ENCODE measurements around the gene VPS13D.

VPS13D gene

DNA sequence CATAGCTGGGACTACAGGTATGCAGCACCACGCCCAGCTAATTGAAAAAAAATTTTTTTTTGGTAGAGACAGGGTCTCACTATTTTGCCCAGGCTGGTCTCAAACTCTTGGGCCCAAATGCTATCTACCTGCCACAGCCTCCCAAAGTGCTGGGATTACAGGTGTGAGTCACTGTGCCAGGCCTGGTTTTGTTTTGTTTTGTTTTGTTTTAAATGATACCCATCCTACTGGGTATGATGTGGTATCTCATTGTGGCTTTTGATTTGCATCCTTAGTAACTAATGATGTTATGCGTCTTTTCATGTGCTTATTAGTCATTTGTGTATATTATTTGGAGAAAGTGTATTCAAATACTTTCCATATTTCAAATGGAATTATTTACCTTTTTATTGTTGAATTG lies 142.3 kb downstream of the VPS13D start:
- no CpG with 5 or more reads among the region's 2 CpGs for WGBS (ENCODE audit: extremely low coverage, insufficient coverage, low lambda C conversion rate)
- no peak overlapping the region for H4K5ac ChIP-seq (ENCODE audit: low read length)
- H3K4me3 ChIP-seq (ENCODE audit: low read length): no peak overlapping the region
- no peak overlapping the region for H2BK120ac ChIP-seq (ENCODE audit: low read depth, low read length)
- no peak overlapping the region for H2AK5ac ChIP-seq (ENCODE audit: low read length)
- H3K4me2 ChIP-seq (ENCODE audit: low read length): no peak overlapping the region
- no peak overlapping the region for H3K56ac ChIP-seq (ENCODE audit: low read length)
- H3K36me3 ChIP-seq (ENCODE audit: control insufficient read depth, insufficient read depth, low read length): no peaks in the 10 kb centered on the region
- H3K4ac ChIP-seq (ENCODE audit: low read depth, low read length): no peak overlapping the region
- DNase-seq: no peak
- no peak overlapping the region for H4K8ac ChIP-seq (ENCODE audit: low read depth, low read length)
- H3K27me3 ChIP-seq (ENCODE audit: insufficient read depth, low read length, poor library complexity): no peaks in the 10 kb centered on the region
- no peak overlapping the region for H2BK5ac ChIP-seq (ENCODE audit: low read length)
- no peaks in the 10 kb centered on the region for H3K4me1 ChIP-seq (ENCODE audit: control insufficient read depth, low read depth, low read length)
- no peak overlapping the region for H2BK15ac ChIP-seq (replicated peaks; ENCODE audit: low read depth)
- no peak overlapping the region for H3K9ac ChIP-seq (ENCODE audit: low read length)
- H3K18ac ChIP-seq (ENCODE audit: low read length): no peak overlapping the region
- H3K27ac ChIP-seq (ENCODE audit: low read depth, low read length): no peak overlapping the region
- no peaks in the 10 kb centered on the region for H3K79me2 ChIP-seq (ENCODE audit: control insufficient read depth, insufficient read depth, low read length)
- no peak overlapping the region for H3K23ac ChIP-seq (ENCODE audit: low read length)
- H3K79me1 ChIP-seq (ENCODE audit: low read length): no peaks in the 10 kb centered on the region

DNA sequence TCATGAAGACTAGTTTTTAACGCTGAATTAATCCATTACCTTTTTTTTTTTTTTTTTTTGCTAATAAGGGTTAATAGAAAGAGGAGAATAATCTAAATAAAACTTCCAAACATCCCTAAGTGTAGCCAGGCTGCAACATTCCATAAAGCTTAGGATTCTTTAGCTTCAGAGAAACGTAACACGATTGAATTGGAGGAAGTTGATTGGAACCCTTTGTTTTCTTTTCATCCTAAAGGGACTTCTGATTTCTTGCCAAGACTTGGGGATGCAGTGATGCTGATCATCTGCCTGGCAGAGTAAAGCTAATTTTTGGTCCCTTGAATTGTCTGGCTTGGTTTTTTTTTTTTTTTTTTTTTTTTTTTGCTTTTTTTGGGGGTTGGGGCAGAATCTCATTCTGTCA lies 142.9 kb downstream of the VPS13D start:
- Histone ChIP-seq H4K5ac (ENCODE audit: low read length) (no peak overlapping the region), H3K4ac (ENCODE audit: low read depth, low read length) (no peak overlapping the region), H2BK15ac (replicated peaks; ENCODE audit: low read depth) (no peak overlapping the region), H3K36me3 (ENCODE audit: control insufficient read depth, insufficient read depth, low read length) (no peaks in the 10 kb centered on the region), H2BK5ac (ENCODE audit: low read length) (no peak overlapping the region), H2BK120ac (ENCODE audit: low read depth, low read length) (no peak overlapping the region), H3K79me1 (ENCODE audit: low read length) (no peaks in the 10 kb centered on the region), H4K8ac (ENCODE audit: low read depth, low read length) (no peak overlapping the region), H2AK5ac (ENCODE audit: low read length) (no peak overlapping the region), H3K4me2 (ENCODE audit: low read length) (no peak overlapping the region), H3K23ac (ENCODE audit: low read length) (no peak overlapping the region), H3K4me1 (ENCODE audit: control insufficient read depth, low read depth, low read length) (no peaks in the 10 kb centered on the region), H3K27me3 (ENCODE audit: insufficient read depth, low read length, poor library complexity) (no peaks in the 10 kb centered on the region), H3K18ac (ENCODE audit: low read length) (no peak overlapping the region), H3K9ac (ENCODE audit: low read length) (no peak overlapping the region), H3K4me3 (ENCODE audit: low read length) (no peak overlapping the region), H3K79me2 (ENCODE audit: control insufficient read depth, insufficient read depth, low read length) (no peaks in the 10 kb centered on the region), H3K56ac (ENCODE audit: low read length) (no peak overlapping the region), H3K27ac (ENCODE audit: low read depth, low read length) (no peak overlapping the region)
- WGBS (ENCODE audit: extremely low coverage, insufficient coverage, low lambda C conversion rate): no CpG with 5 or more reads among the region's 3 CpGs
- no peak for DNase-seq

DNA sequence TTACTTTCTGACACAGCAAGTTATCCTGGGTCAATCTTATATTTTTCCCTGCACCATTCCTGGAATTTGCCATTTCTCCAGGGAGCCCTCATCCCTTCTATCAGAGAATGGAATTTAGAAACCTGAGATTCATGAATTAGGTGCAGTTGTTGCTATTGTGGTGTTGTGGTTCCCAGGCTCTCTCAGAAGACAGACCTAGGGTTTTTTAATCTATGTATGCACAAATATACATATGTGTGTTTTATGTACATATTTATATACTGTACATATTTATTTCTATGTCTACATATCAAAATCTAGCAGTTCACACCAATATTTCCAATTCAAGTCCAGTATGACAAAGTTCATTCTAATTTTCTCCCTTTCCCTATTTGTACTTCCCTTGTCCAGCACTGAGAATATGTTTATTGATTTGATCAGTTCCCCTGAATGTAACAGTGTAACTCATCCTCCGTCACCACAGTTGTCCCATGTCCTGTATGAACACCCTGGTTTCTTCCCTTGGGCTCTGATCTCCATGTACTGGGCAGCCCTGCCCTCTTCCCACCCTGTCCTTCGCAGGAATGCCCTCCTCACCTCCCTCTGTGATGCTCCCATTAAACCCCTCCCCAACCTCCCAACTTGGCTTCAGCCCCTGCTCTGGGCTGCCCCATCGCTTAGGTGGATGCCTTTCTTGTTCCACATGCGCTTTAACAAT lies 145.5 kb downstream of the VPS13D start:
- no CpG with 5 or more reads among the region's 4 CpGs for WGBS (ENCODE audit: extremely low coverage, insufficient coverage, low lambda C conversion rate)
- Histone ChIP-seq H3K4me3 (ENCODE audit: low read length) (no peak overlapping the region), H3K27ac (ENCODE audit: low read depth, low read length) (no peak overlapping the region), H3K27me3 (ENCODE audit: insufficient read depth, low read length, poor library complexity) (no peaks in the 10 kb centered on the region), H3K79me1 (ENCODE audit: low read length) (no peaks in the 10 kb centered on the region), H2BK5ac (ENCODE audit: low read length) (no peak overlapping the region), H3K9ac (ENCODE audit: low read length) (no peak overlapping the region), H2AK5ac (ENCODE audit: low read length) (no peak overlapping the region), H3K36me3 (ENCODE audit: control insufficient read depth, insufficient read depth, low read length) (no peaks in the 10 kb centered on the region), H3K4ac (ENCODE audit: low read depth, low read length) (no peak overlapping the region), H3K4me2 (ENCODE audit: low read length) (no peak overlapping the region), H4K5ac (ENCODE audit: low read length) (no peak overlapping the region), H3K56ac (ENCODE audit: low read length) (no peak overlapping the region), H3K18ac (ENCODE audit: low read length) (no peak overlapping the region), H2BK15ac (replicated peaks; ENCODE audit: low read depth) (no peak overlapping the region), H3K4me1 (ENCODE audit: control insufficient read depth, low read depth, low read length) (no peaks in the 10 kb centered on the region), H4K8ac (ENCODE audit: low read depth, low read length) (no peak overlapping the region), H2BK120ac (ENCODE audit: low read depth, low read length) (no peak overlapping the region), H3K23ac (ENCODE audit: low read length) (no peak overlapping the region), H3K79me2 (ENCODE audit: control insufficient read depth, insufficient read depth, low read length) (no peaks in the 10 kb centered on the region)
- no peak for DNase-seq

DNA sequence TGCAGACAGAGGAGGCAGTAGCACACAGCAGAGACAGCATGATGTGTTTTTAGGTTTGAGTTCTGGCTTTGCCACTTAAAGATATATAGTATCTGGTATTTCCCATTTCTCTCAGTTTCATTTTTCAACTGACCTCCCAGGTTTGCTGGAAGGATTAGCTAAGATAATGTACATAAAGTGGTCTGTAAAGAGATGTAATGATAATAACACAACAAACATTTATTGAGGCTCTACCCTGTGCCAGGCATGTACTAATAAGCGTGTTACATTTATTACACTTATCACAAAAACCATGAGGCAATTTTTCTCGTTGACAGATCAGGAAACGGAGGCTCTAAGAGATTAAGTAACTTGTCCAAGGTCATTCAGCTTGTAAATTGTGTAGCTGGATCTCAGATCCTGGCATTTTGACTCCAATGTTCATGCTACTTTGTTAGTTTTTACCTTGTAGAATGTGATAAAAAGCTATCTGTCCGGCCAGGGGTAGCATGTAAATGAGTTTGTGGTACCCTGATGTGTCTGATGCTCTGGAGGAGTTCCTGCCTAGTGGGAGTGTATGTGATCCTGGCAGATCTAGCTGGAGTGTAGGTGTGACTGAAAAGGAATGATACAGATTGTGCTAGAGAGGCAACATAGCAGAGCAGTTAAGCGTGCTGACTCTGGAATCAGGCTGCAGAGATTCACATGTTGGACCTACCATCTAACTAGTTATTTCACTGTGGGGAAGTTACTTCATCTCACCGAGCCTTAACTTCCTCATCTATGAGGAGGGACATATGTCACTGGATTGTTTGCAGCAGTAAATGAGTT lies 146.6 kb downstream of the VPS13D start:
- Histone ChIP-seq H3K4me2 (ENCODE audit: low read length) (no peak overlapping the region), H3K23ac (ENCODE audit: low read length) (no peak overlapping the region), H3K36me3 (ENCODE audit: control insufficient read depth, insufficient read depth, low read length) (no peaks in the 10 kb centered on the region), H4K5ac (ENCODE audit: low read length) (no peak overlapping the region), H3K56ac (ENCODE audit: low read length) (no peak overlapping the region), H2BK5ac (ENCODE audit: low read length) (no peak overlapping the region), H4K8ac (ENCODE audit: low read depth, low read length) (no peak overlapping the region), H3K79me1 (ENCODE audit: low read length) (no peaks in the 10 kb centered on the region), H3K4me1 (ENCODE audit: control insufficient read depth, low read depth, low read length) (no peaks in the 10 kb centered on the region), H3K4ac (ENCODE audit: low read depth, low read length) (no peak overlapping the region), H3K27me3 (ENCODE audit: insufficient read depth, low read length, poor library complexity) (no peaks in the 10 kb centered on the region), H3K79me2 (ENCODE audit: control insufficient read depth, insufficient read depth, low read length) (no peaks in the 10 kb centered on the region), H3K18ac (ENCODE audit: low read length) (no peak overlapping the region), H2BK120ac (ENCODE audit: low read depth, low read length) (no peak overlapping the region), H2AK5ac (ENCODE audit: low read length) (no peak overlapping the region), H3K27ac (ENCODE audit: low read depth, low read length) (no peak overlapping the region), H2BK15ac (replicated peaks; ENCODE audit: low read depth) (no peak overlapping the region), H3K9ac (ENCODE audit: low read length) (no peak overlapping the region), H3K4me3 (ENCODE audit: low read length) (no peak overlapping the region)
- DNase-seq: no peak
- no CpG with 5 or more reads among the region's 6 CpGs for WGBS (ENCODE audit: extremely low coverage, insufficient coverage, low lambda C conversion rate)

DNA sequence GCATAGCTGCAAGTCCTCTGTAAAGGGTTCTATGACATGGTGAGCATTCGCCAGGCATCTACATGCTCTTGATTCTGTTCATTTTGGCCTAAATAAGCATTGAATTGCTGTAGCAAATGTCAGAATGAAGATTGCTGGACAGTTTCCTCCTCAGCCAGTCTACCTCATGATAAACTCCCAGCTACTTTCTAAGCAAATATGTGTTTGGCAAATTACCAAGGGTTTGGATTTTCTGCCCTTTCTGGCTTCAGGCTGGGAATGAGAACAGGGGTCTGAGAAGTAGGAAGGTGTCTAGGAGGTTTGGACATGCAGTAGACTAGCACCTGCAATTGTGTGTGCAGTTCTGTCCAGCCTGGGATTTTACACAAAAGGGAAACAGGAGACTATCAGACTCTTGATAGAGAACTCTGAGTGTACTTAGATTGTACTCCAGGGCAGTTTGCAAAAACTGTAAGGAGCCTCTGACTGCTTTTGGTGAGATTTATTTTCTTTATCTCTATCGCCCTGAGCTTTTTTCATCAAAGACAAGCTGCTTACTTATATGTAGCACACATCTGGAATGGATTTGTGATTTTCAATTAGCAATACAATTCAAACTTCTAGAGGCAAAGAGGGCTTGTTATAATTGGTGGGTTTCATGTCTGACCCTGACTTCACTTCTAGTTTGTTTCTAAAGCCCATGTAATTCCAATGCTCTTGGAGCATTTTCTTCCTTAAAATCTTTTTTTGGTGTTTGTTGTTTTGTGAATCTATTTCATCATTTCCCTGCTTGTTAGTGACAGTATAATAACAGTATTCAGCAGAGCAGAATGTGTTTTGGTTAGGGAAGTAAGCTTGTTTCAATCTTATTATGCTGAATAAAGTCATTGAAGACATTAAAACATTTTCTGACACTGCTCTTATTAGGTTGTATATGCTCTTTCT lies 150.8 kb downstream of the VPS13D start:
- H4K5ac ChIP-seq (ENCODE audit: low read length): no peak overlapping the region
- no peak overlapping the region for H3K4me2 ChIP-seq (ENCODE audit: low read length)
- no peak overlapping the region for H4K8ac ChIP-seq (ENCODE audit: low read depth, low read length)
- no peaks in the 10 kb centered on the region for H3K27me3 ChIP-seq (ENCODE audit: insufficient read depth, low read length, poor library complexity)
- H2AK5ac ChIP-seq (ENCODE audit: low read length): no peak overlapping the region
- no peak overlapping the region for H2BK5ac ChIP-seq (ENCODE audit: low read length)
- H3K4me1 ChIP-seq (ENCODE audit: control insufficient read depth, low read depth, low read length): no peaks in the 10 kb centered on the region
- H3K18ac ChIP-seq (ENCODE audit: low read length): no peak overlapping the region
- no peaks in the 10 kb centered on the region for H3K79me2 ChIP-seq (ENCODE audit: control insufficient read depth, insufficient read depth, low read length)
- no peak overlapping the region for H3K9ac ChIP-seq (ENCODE audit: low read length)
- no CpG with 5 or more reads among the region's 2 CpGs for WGBS (ENCODE audit: extremely low coverage, insufficient coverage, low lambda C conversion rate)
- H3K4me3 ChIP-seq (ENCODE audit: low read length): no peak overlapping the region
- H3K56ac ChIP-seq (ENCODE audit: low read length): no peak overlapping the region
- no peak overlapping the region for H2BK120ac ChIP-seq (ENCODE audit: low read depth, low read length)
- no peak overlapping the region for H2BK15ac ChIP-seq (replicated peaks; ENCODE audit: low read depth)
- no peak overlapping the region for H3K23ac ChIP-seq (ENCODE audit: low read length)
- H3K4ac ChIP-seq (ENCODE audit: low read depth, low read length): no peak overlapping the region
- H3K79me1 ChIP-seq (ENCODE audit: low read length): no peaks in the 10 kb centered on the region
- DNase-seq: no peak
- H3K27ac ChIP-seq (ENCODE audit: low read depth, low read length): no peak overlapping the region
- H3K36me3 ChIP-seq (ENCODE audit: control insufficient read depth, insufficient read depth, low read length): no peaks in the 10 kb centered on the region
